ENCODE results near the gene SCAMP2. TPM values are rescaled to one million over a fixed set of nuclear protein-coding genes. Genes with fewer than 3 reads are reported as not detected.

SCAMP2 gene
- polyA plus RNA-seq, 3 donors = 124 to 158 (median 124) TPM

DNA sequence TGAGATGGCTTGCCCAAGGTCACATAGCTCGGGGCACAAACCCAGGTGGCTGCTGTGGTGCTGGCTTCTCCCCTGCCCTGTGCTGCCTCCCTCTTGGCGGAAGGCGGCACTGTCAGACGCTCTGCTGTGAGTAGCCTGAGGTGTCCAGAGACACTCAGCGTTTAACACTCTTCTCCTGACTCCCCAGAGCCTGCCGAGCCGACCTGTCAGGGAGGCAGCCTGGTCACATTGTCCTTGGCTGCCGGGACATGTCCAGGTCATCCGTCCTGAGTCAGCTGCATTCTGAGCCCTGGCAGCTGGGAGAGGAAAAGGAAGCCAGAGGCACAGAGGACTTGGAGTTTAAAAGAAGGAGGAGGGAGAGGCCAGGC is 55.8 kb downstream of the SCAMP2 start:
- intact Hi-C loops (cut with micrococcal nuclease) = no loop called here
- H3K9me3 ChIP-seq (replicated peaks in 1 of 2; ENCODE audit: control insufficient read depth in 1 of 2, insufficient read depth in 1 of 2, low read length in 2 of 2) = no peaks in the 10 kb centered on the region
- DNase-seq = no peak
- no peak overlapping the region for H3K4me3 ChIP-seq (replicated peaks in 1 of 3; ENCODE audit: low read depth in 2 of 3, low read length in 3 of 3)
- 73% methylated on average over 8 of the region's 9 CpGs for WGBS (ENCODE audit: insufficient coverage)
- H3K27me3 ChIP-seq (ENCODE audit: control insufficient read depth in 2 of 2, insufficient read depth in 2 of 2, low read length in 2 of 2) = no peaks in the 10 kb centered on the region
- H3K27ac ChIP-seq (ENCODE audit: low read depth in 1 of 2, low read length in 2 of 2) = no peak overlapping the region
- no peaks in the 10 kb centered on the region for H3K79me2 ChIP-seq (ENCODE audit: insufficient read depth, low read length)
- no peak overlapping the region for H3K9ac ChIP-seq (ENCODE audit: insufficient read depth, low read length, poor library complexity, severe bottlenecking)
- Mint-ChIP-seq H3K4me3 (no peak overlapping the region), H3K27ac (no peak overlapping the region), H3K36me3 (no peaks in the 10 kb centered on the region), H3K9me3 (peaks cover 0 to 3% (median 0%) of the 10 kb centered on the region in 7 donors), H3K4me1 (peaks cover 24% of the 10 kb centered on the region), H3K27me3 (ENCODE audit: low read depth in 3 of 3) (peaks cover 2 to 7% (median 5%) of the 10 kb centered on the region in 3 donors)
- H3K36me3 ChIP-seq (replicated peaks in 1 of 2; ENCODE audit: control insufficient read depth in 1 of 2, insufficient read depth in 2 of 2, low read length in 2 of 2) = no peaks in the 10 kb centered on the region
- no peak overlapping the region for H3K4me2 ChIP-seq (replicated peaks; ENCODE audit: extremely low read depth, low read length, poor library complexity, severe bottlenecking)
- H3K4me1 ChIP-seq (ENCODE audit: control insufficient read depth in 1 of 2, insufficient read depth in 2 of 2, low read length in 2 of 2) = peaks cover 5 to 22% of the 10 kb centered on the region in 2 donors
- H4K20me1 ChIP-seq (ENCODE audit: insufficient read depth, low read length) = no peaks in the 10 kb centered on the region
- TF ChIP-seq CTCF (IDR thresholded peaks at IDR 0.05) = no peak
- H2AFZ ChIP-seq (ENCODE audit: insufficient read depth, low read depth, low read length, poor library complexity, severe bottlenecking) = no peak overlapping the region

DNA sequence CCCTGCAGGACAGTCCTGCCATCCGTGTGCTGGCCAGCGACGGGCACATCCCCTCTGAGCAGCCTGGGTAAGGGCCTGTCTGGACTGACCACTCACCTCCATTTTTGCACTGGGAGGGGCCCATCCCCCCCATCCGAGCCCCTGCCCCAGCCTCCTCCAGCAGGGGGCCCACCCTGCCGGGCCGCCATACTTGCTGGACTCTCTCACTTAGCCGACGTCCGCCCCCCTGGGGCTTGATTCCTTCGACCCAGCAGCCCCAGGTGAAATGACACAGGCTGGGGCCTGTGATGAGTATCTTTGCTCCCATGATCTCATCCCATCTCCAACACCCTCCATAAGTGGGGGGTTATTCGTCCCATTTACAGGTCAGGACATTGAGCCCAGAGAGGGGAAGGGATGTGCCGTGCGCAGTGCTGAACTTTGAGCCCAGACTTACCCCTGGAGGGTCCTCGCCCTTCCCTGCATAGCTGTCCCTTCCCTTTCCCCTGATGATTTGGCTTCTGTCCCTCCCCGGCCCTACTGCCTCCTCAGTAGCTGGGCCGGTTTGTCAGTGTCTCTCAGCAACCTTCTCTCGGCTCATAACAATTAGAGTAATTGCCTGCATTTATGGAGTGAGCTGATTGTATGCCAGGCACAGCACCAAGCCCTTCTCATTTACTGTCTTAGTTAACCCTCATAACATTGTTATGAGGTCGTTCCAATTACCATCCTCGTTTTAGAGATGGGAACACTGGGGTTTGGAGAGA is 56.4 kb downstream of the SCAMP2 start:
- no peak overlapping the region for H2AFZ ChIP-seq (ENCODE audit: insufficient read depth, low read depth, low read length, poor library complexity, severe bottlenecking)
- intact Hi-C loops (cut with micrococcal nuclease) = no loop called here
- 68% methylated on average over 6 of the region's 19 CpGs for WGBS (ENCODE audit: insufficient coverage)

More for the DNA sequence above, 56.4 kb downstream of the SCAMP2 start:
- no peak for DNase-seq
- H3K36me3 ChIP-seq (replicated peaks in 1 of 2; ENCODE audit: control insufficient read depth in 1 of 2, insufficient read depth in 2 of 2, low read length in 2 of 2) = no peaks in the 10 kb centered on the region
- peaks cover 0 to 3% (median 0%) of the 10 kb centered on the region in 7 donors for H3K9me3 Mint-ChIP-seq
- H3K4me3 Mint-ChIP-seq = no peak overlapping the region
- no peak overlapping the region for H3K27ac Mint-ChIP-seq
- no peak overlapping the region for H3K4me3 ChIP-seq (replicated peaks in 1 of 3; ENCODE audit: low read depth in 2 of 3, low read length in 3 of 3)
- H3K9me3 ChIP-seq (replicated peaks in 1 of 2; ENCODE audit: control insufficient read depth in 1 of 2, insufficient read depth in 1 of 2, low read length in 2 of 2) = no peaks in the 10 kb centered on the region
- peaks cover 5 to 22% of the 10 kb centered on the region in 2 donors for H3K4me1 ChIP-seq (ENCODE audit: control insufficient read depth in 1 of 2, insufficient read depth in 2 of 2, low read length in 2 of 2)
- H3K27me3 ChIP-seq (ENCODE audit: control insufficient read depth in 2 of 2, insufficient read depth in 2 of 2, low read length in 2 of 2) = no peaks in the 10 kb centered on the region
- H3K79me2 ChIP-seq (ENCODE audit: insufficient read depth, low read length) = no peaks in the 10 kb centered on the region
- TF ChIP-seq CTCF (IDR thresholded peaks at IDR 0.05) = no peak
- H3K27me3 Mint-ChIP-seq (ENCODE audit: low read depth in 3 of 3) = peaks cover under 1 to 11% (median 7%) of the 10 kb centered on the region in 3 donors
- H3K36me3 Mint-ChIP-seq = no peaks in the 10 kb centered on the region
- no peak overlapping the region for H3K4me2 ChIP-seq (replicated peaks; ENCODE audit: extremely low read depth, low read length, poor library complexity, severe bottlenecking)
- H4K20me1 ChIP-seq (ENCODE audit: insufficient read depth, low read length) = no peaks in the 10 kb centered on the region
- H3K4me1 Mint-ChIP-seq = peaks cover 24% of the 10 kb centered on the region
- no peak overlapping the region for H3K9ac ChIP-seq (ENCODE audit: insufficient read depth, low read length, poor library complexity, severe bottlenecking)
- no peak overlapping the region for H3K27ac ChIP-seq (ENCODE audit: low read depth in 1 of 2, low read length in 2 of 2)

All from CD14-positive monocyte (primary cell).